H1 (cell line): Measurements from ENCODE around the gene IRAK1BP1.

ENCODE experiments used
- ASH2L ChIP-seq: fragments of 200-600, 300-600 bp; sonication (generic); IDR thresholded peaks from one replicate; pipeline ENCODE4 v1.7.1; 2017; ENCODE audit warnings: low read length
- BRCA1 ChIP-seq: IDR thresholded peaks from 2 replicates; pipeline ENCODE4 v1.6.1; 2012; ENCODE audit warnings: low read depth, low read length, improper control_type of control experiment
- CHD1 ChIP-seq: IDR thresholded peaks from 2 replicates; pipeline ENCODE4 v1.6.1; 2012; ENCODE audit warnings: low read depth, low read length, improper control_type of control experiment
- CHD7 ChIP-seq: fragments of 300-600 bp; sonication (generic); IDR thresholded peaks from 2 replicates; pipeline ENCODE4 v1.7.1; 2012; ENCODE audit warnings: low read length, moderate library complexity, mild to moderate bottlenecking, inconsistent platforms; ENCODE audit not compliant: insufficient replicate concordance
- EP300 ChIP-seq, 2 experiments: IDR thresholded peaks; 1 replicate in 1 of 2; 2 replicates in 1 of 2; pipeline ENCODE4 v1.6.1; 2011 to 2012; ENCODE audit warnings: low read depth in 2 of 2, low read length in 2 of 2, mild to moderate bottlenecking in 2 of 2, borderline replicate concordance in 1 of 2, inconsistent platforms in 1 of 2, moderate library complexity in 1 of 2
- EZH2 ChIP-seq: fragments of 200-600 bp; sonication (generic); IDR thresholded peaks from 2 replicates; pipeline ENCODE4 v1.7.1; 2012; ENCODE audit warnings: low read depth, mild to moderate bottlenecking, moderate library complexity, low read length, inconsistent platforms; ENCODE audit not compliant: severe bottlenecking
- GTF2F1 ChIP-seq: IDR thresholded peaks from 2 replicates; pipeline ENCODE4 v1.6.1; 2012; ENCODE audit warnings: low read depth, low read length, improper control_type of control experiment, borderline replicate concordance
- KDM1A ChIP-seq: fragments of 200-600, 300-600 bp; sonication (generic); IDR thresholded peaks from 2 replicates; pipeline ENCODE4 v1.7.1; 2016; ENCODE audit warnings: mild to moderate bottlenecking, low read length, borderline replicate concordance
- POLR2A ChIP-seq, 2 experiments: IDR thresholded peaks; 1 replicate in 1 of 2; 2 replicates in 1 of 2; pipeline ENCODE4 v1.6.1; 2011; ENCODE audit warnings: low read depth in 2 of 2, low read length in 2 of 2, mild to moderate bottlenecking in 2 of 2; ENCODE audit errors: control extremely low read depth in 1 of 2
- SIN3A ChIP-seq, 2 experiments: IDR thresholded peaks in 1 of 2; conservative IDR thresholded peaks in 1 of 2; 2 replicates each; pipeline ENCODE4 v1.6.1; 2011 to 2012; ENCODE audit warnings: low read length in 2 of 2, improper control_type of control experiment in 1 of 2, low read depth in 1 of 2, mild to moderate bottlenecking in 1 of 2
- SIX5 ChIP-seq: IDR thresholded peaks from 2 replicates; pipeline ENCODE4 v1.6.1; 2011; ENCODE audit warnings: mild to moderate bottlenecking, low read depth, low read length
- SP1 ChIP-seq: IDR thresholded peaks from 2 replicates; pipeline ENCODE4 v1.6.1; 2011; ENCODE audit warnings: low read depth, low read length
- SUZ12 ChIP-seq: fragments of 200-600 bp; sonication (generic); IDR thresholded peaks from 2 replicates; pipeline ENCODE4 v1.6.1; 2012; ENCODE audit warnings: mild to moderate bottlenecking, inconsistent platforms, low read length, moderate library complexity, mixed read lengths
- TF ChIP-seq, protein P1 (sequence below), 3 experiments: IDR thresholded peaks; 1 replicate in 2 of 3; 2 replicates in 1 of 3; pipeline versions ENCODE4 v1.5.1 to v1.6.1; 2011; ENCODE audit warnings: low read length in 3 of 3, mild to moderate bottlenecking in 3 of 3, inconsistent platforms in 2 of 3, low read depth in 1 of 3, moderate library complexity in 1 of 3; ENCODE audit not compliant: insufficient read depth in 1 of 3; ENCODE audit errors: control extremely low read depth in 1 of 3

DNA sequence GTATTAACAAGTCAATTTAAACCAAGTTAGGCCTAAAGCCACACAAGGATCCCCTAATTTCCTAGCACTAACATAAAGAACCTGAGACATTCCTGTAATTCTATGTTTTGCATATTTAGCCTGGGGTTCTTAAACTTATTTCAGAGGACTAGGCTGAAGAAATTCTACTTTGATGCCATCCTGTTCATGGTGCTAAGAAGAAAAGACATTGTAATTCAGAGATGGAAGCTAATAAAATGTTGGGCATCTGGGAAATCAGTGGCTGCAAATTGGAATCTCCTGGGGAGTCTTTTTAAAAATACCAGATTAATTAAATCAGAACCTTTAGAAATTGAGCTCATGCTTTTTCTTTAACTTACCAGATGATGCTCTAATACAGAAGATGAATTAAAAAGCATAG lies 26.2 kb upstream of the IRAK1BP1 start:
- TF ChIP-seq, protein P1, sequence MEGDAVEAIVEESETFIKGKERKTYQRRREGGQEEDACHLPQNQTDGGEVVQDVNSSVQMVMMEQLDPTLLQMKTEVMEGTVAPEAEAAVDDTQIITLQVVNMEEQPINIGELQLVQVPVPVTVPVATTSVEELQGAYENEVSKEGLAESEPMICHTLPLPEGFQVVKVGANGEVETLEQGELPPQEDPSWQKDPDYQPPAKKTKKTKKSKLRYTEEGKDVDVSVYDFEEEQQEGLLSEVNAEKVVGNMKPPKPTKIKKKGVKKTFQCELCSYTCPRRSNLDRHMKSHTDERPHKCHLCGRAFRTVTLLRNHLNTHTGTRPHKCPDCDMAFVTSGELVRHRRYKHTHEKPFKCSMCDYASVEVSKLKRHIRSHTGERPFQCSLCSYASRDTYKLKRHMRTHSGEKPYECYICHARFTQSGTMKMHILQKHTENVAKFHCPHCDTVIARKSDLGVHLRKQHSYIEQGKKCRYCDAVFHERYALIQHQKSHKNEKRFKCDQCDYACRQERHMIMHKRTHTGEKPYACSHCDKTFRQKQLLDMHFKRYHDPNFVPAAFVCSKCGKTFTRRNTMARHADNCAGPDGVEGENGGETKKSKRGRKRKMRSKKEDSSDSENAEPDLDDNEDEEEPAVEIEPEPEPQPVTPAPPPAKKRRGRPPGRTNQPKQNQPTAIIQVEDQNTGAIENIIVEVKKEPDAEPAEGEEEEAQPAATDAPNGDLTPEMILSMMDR (IDR thresholded peaks at IDR 0.05; ENCODE audit: control extremely low read depth in 1 of 3, insufficient read depth in 1 of 3, low read depth in 1 of 3, low read length in 3 of 3), result no peak
- TF ChIP-seq SUZ12, result no peak
- TF ChIP-seq GTF2F1, result no peak
- TF ChIP-seq BRCA1, result no peak
- no peak for TF ChIP-seq CHD7
- no peak for TF ChIP-seq POLR2A (IDR thresholded peaks at IDR 0.05; ENCODE audit: control extremely low read depth in 1 of 2, low read depth in 2 of 2, low read length in 2 of 2)
- no peak for TF ChIP-seq EZH2
- TF ChIP-seq EP300 (IDR thresholded peaks at IDR 0.05; ENCODE audit: borderline replicate concordance in 1 of 2, low read depth in 2 of 2, low read length in 2 of 2), result no peak
- no peak for TF ChIP-seq SP1
- TF ChIP-seq ASH2L, result no peak
- TF ChIP-seq SIX5, result no peak
- no peak for TF ChIP-seq KDM1A
- TF ChIP-seq SIN3A (conservative IDR thresholded peaks at IDR 0.05 in 1 of 2, IDR thresholded peaks at IDR 0.05 in 1 of 2; ENCODE audit: low read depth in 1 of 2, low read length in 2 of 2), result no peak
- no peak for TF ChIP-seq CHD1
